ENCODE measurements around the gene BACH2. TPM values are rescaled to one million over a fixed set of nuclear protein-coding genes. Genes with fewer than 3 reads are reported as not detected.

The BACH2 gene
- total RNA-seq, 1 donor from 2014 or later: 34.1 TPM

- Mint-ChIP-seq H3K36me3 (no peaks in the 10 kb centered on the region), H3K4me1 (peaks cover 47% of the 10 kb centered on the region), H3K4me3 (no peak overlapping the region), H3K27me3 (ENCODE audit: low read depth) (no peaks in the 10 kb centered on the region), H3K27ac (no peak overlapping the region), H3K9me3 (no peaks in the 10 kb centered on the region)
- TF ChIP-seq CTCF (IDR thresholded peaks at IDR 0.05; ENCODE audit: unreplicated experiment): no peak
- no peak for DNase-seq (ENCODE audit: low spot score in 2 of 2, unreplicated experiment in 2 of 2)
Observed at GRCh38 chr6:90233213-90233612, 63.4 kb downstream of the BACH2 start.

DNA sequence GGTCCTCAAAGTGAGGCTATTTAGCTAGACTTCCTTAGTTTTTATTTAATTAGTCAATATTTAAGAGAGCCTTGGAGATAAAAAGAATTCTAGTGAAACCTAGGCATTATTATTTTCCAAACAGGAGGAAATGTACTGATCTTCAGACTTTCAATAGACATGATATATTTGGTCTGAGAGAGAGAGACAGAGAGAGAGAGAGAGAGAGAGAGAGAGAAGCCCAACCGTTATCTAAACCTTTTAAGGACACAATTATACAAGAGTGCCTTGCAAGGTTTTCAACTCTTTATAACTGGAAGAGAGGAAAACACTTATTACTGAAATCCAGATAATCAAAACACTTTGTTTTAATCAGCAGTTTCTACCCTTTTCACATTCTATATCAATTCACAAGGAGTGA, 64.8 kb downstream of the BACH2 start:
- Mint-ChIP-seq H3K27me3 (ENCODE audit: low read depth) (no peaks in the 10 kb centered on the region), H3K4me3 (no peak overlapping the region), H3K9me3 (no peaks in the 10 kb centered on the region), H3K36me3 (no peaks in the 10 kb centered on the region), H3K4me1 (peaks cover 53% of the 10 kb centered on the region), H3K27ac (peak overlapping the region; percentile 66)
- DNase-seq (ENCODE audit: low spot score in 2 of 2, unreplicated experiment in 2 of 2): no peak
- no peak for TF ChIP-seq CTCF (IDR thresholded peaks at IDR 0.05; ENCODE audit: unreplicated experiment)

DNA sequence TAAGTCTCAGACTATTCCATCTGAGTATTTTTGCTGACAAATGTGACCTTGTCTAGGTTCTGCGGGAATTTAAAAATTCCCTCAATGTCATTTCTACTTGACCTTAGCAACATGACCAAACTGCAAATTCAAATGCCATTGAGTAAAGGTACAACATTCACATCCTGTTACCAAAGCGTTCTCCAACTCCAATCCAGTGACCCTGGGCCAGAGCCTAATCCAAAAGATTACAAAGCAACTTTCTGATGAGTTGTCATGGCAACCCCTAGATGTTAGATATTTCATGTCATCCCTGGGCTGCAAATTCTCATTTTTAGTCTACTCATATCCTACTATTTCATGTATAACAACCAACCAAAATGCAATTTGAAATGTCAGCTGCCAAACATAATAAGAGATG, 65.3 kb downstream of the BACH2 start:
- H3K4me3 Mint-ChIP-seq: no peak overlapping the region
- H3K27me3 Mint-ChIP-seq (ENCODE audit: low read depth): no peaks in the 10 kb centered on the region
- H3K4me1 Mint-ChIP-seq: peaks cover 57% of the 10 kb centered on the region
- no peaks in the 10 kb centered on the region for H3K9me3 Mint-ChIP-seq
- no peak for TF ChIP-seq CTCF (IDR thresholded peaks at IDR 0.05; ENCODE audit: unreplicated experiment)
- H3K27ac Mint-ChIP-seq: no peak overlapping the region
- no peak for DNase-seq (ENCODE audit: low spot score in 2 of 2, unreplicated experiment in 2 of 2)
- H3K36me3 Mint-ChIP-seq: no peaks in the 10 kb centered on the region

GRCh38 chr6:90230548-90231215, 66.0 kb downstream of the BACH2 start:
- no peak for DNase-seq (ENCODE audit: low spot score in 2 of 2, unreplicated experiment in 2 of 2)
- Mint-ChIP-seq H3K4me3 (no peak overlapping the region), H3K27me3 (ENCODE audit: low read depth) (no peaks in the 10 kb centered on the region), H3K4me1 (peaks cover 59% of the 10 kb centered on the region), H3K9me3 (no peaks in the 10 kb centered on the region), H3K27ac (peak overlapping the region; percentile 47), H3K36me3 (no peaks in the 10 kb centered on the region)
- no peak for TF ChIP-seq CTCF (IDR thresholded peaks at IDR 0.05; ENCODE audit: unreplicated experiment)

- Mint-ChIP-seq H3K36me3 (no peaks in the 10 kb centered on the region), H3K27me3 (ENCODE audit: low read depth) (no peaks in the 10 kb centered on the region), H3K4me3 (no peak overlapping the region), H3K27ac (peak overlapping the region; percentile 62), H3K9me3 (no peaks in the 10 kb centered on the region), H3K4me1 (peaks cover 59% of the 10 kb centered on the region)
- DNase-seq (ENCODE audit: low spot score in 2 of 2, unreplicated experiment in 2 of 2): no peak
- TF ChIP-seq CTCF (IDR thresholded peaks at IDR 0.05; ENCODE audit: unreplicated experiment): no peak
Observed at GRCh38 chr6:90229331-90230010, 67.2 kb downstream of the BACH2 start.

All from mesothelial cell of epicardium (in vitro differentiated cells).